LNCaP clone FGC (cell line): Measurements from ENCODE around the gene EXO1.

Source experiments
- DNase-seq: peaks from one replicate; pipeline ENCODE4 v3.0.0-alpha.2; 2011; ENCODE audit warnings: low read depth
- H3K4me3 ChIP-seq: 2 replicates; pipeline ENCODE4 v1.5.1; 2011; ENCODE audit warnings: mild to moderate bottlenecking, low read depth, low read length, control low read depth
- TF ChIP-seq, protein P1 (sequence below): IDR thresholded peaks from 2 replicates; pipeline ENCODE4 v1.5.1; 2012; ENCODE audit warnings: mild to moderate bottlenecking; ENCODE audit not compliant: control insufficient read depth, insufficient read depth; ENCODE audit errors: extremely low read depth

Gene EXO1

DNA sequence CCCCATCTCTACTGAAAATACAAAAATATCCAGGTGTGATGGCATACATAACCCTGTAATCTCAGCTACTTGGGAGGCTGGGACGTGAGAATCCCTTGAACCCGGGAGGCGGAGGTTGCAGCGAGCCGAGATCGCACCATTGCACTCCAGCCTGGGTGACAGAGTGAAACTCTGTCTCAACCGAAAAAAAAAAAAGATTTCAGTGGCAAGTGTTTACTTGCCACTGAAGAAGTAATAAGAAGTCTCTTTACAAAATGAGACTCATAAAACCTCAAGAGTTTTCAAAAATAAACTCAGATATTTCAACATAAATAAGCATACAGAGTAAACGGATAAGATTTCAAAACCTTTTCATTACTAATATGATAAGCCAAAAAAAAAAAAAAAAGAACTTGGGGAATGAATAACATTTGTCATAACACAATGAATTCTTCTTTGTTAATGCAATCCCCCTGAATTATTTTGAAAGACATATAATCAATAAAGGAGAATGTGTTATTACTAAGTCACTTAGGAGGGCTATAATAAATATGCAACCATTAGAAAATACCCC lies 34.2 kb upstream of the EXO1 start:
- H3K4me3 ChIP-seq = no peak overlapping the region
- no peak for DNase-seq
- TF ChIP-seq, protein P1, sequence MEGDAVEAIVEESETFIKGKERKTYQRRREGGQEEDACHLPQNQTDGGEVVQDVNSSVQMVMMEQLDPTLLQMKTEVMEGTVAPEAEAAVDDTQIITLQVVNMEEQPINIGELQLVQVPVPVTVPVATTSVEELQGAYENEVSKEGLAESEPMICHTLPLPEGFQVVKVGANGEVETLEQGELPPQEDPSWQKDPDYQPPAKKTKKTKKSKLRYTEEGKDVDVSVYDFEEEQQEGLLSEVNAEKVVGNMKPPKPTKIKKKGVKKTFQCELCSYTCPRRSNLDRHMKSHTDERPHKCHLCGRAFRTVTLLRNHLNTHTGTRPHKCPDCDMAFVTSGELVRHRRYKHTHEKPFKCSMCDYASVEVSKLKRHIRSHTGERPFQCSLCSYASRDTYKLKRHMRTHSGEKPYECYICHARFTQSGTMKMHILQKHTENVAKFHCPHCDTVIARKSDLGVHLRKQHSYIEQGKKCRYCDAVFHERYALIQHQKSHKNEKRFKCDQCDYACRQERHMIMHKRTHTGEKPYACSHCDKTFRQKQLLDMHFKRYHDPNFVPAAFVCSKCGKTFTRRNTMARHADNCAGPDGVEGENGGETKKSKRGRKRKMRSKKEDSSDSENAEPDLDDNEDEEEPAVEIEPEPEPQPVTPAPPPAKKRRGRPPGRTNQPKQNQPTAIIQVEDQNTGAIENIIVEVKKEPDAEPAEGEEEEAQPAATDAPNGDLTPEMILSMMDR = no peak

GRCh38 chr1:241816008-241816407 lies 32.0 kb upstream of the EXO1 start:
- TF ChIP-seq, protein P1 = no peak
- H3K4me3 ChIP-seq = no peak overlapping the region
- DNase-seq = no peak

DNA sequence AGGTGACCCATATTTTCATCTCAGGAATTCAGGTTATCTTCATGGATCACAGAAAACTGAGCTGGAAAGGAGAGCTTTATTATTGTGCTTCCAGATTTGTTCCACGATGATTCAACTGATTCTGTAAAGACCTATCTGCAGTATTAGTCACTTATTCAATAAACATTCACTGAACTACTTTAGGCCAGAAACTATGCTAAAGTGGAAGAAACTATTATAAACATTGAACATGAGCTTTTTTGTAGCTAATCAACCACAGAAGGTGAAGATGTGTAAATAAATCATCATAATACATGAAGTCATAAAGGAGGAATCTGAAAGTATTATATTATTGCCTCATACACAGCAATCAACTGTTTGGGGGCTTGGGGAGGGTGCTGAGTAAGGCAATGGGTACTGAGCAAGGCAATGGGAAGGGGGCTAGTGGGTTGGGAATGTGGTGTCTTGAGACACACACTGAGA lies 30.6 kb upstream of the EXO1 start:
- DNase-seq = no peak
- TF ChIP-seq, protein P1 = no peak
- H3K4me3 ChIP-seq = no peak overlapping the region

- TF ChIP-seq, protein P1 = no peak
- no peak for DNase-seq
Measured at GRCh38 chr1:241817956-241818612, 29.9 kb upstream of the EXO1 start.

GRCh38 chr1:241819340-241819866 lies 28.6 kb upstream of the EXO1 start:
- TF ChIP-seq, protein P1 = no peak
- no peak for DNase-seq
- H3K4me3 ChIP-seq = no peak overlapping the region

More at GRCh38 chr1:241817956-241818612, 29.9 kb upstream of the EXO1 start:
- no peak overlapping the region for H3K4me3 ChIP-seq

- no peak overlapping the region for H3K4me3 ChIP-seq
- DNase-seq = no peak
- TF ChIP-seq, protein P1 = no peak
Measured at GRCh38 chr1:241821363-241821762, 26.6 kb upstream of the EXO1 start.
